ENCODE data around the gene LRRC75A. TPM values are rescaled to one million over a fixed set of nuclear protein-coding genes. Genes with fewer than 3 reads are reported as not detected.

The LRRC75A gene
- total and polyA plus RNA-seq, 7 donors = 0.20 to 0.69 (median 0.30) TPM

DNA sequence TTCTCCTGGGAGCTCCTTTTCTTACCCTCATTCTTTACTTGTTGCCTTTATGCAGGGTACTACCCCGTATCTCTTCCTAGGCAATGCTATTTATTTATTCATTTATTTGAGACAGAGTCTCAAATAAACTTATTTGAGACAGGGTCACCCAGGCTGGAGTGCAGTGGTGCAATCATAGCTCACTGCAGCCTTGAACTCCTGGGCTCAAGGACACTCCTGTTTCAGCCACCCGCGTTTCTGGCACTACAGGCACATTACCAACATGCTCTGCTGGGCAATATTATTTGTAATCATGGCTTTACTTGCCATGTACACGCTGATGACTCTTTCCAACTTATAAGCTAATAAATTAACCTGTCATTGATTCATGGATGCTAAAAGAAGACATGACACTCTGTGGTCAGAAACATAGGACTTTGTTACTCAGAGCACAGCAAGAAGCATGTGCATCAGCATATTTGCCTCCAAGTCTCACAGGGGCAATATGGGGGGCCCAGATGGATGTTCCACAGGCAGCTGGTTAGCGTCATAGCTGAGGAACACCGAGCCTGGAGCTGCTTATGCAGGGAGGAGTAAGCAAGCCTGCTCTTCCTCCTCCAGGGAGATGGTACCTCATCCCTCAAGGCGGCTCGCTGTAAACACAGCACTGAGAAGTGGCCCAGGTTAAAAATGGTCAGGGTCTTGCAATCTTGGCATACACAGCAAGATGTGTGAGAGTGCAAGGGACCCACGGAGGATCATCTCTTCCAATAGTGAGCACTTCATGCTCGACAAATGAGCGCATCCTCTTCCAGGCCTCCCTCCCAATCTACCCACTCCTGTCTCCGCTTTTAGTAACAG, 4.2 kb upstream of the LRRC75A start:
- no peak for ATAC-seq
- WGBS, 3 donors = 75 to 77% (median 75%) methylated on average over 12 of the region's 12 CpGs

GRCh38 chr17:16495561-16495960, 3.6 kb upstream of the LRRC75A start:
- no peak for DNase-seq
- Histone ChIP-seq H3K27me3 (ENCODE audit: insufficient read depth in 3 of 3, low read length in 2 of 3) (peaks cover 0 to 16% (median 0%) of the 10 kb centered on the region in 3 donors), H3K9me3 (no peaks in the 10 kb centered on the region), H3K4me1 (peaks cover 4% of the 10 kb centered on the region), H3K4me3 (no peak overlapping the region), H3K36me3 (ENCODE audit: insufficient read depth in 1 of 2, low read depth in 1 of 2) (no peaks in the 10 kb centered on the region), H3K27ac (no peak overlapping the region)
- no peak for ATAC-seq
- TF ChIP-seq CTCF (IDR thresholded peaks at IDR 0.05) = no peak
- WGBS, 3 donors = 75 to 80% (median 79%) methylated on average over 4 of the region's 4 CpGs
- intact Hi-C loops (cut with DNase I) = no loop called here

More for the DNA sequence above, 4.2 kb upstream of the LRRC75A start:
- TF ChIP-seq CTCF (IDR thresholded peaks at IDR 0.05) = no peak
- Histone ChIP-seq H3K4me1 (peaks cover 3% of the 10 kb centered on the region), H3K9me3 (no peaks in the 10 kb centered on the region), H3K4me3 (no peak overlapping the region), H3K27me3 (ENCODE audit: insufficient read depth in 3 of 3, low read length in 2 of 3) (peaks cover 0 to 13% (median 0%) of the 10 kb centered on the region in 3 donors), H3K27ac (no peak overlapping the region), H3K36me3 (ENCODE audit: insufficient read depth in 1 of 2, low read depth in 1 of 2) (no peaks in the 10 kb centered on the region)
- intact Hi-C loops (cut with DNase I) = no loop called here
- no peak for DNase-seq

DNA sequence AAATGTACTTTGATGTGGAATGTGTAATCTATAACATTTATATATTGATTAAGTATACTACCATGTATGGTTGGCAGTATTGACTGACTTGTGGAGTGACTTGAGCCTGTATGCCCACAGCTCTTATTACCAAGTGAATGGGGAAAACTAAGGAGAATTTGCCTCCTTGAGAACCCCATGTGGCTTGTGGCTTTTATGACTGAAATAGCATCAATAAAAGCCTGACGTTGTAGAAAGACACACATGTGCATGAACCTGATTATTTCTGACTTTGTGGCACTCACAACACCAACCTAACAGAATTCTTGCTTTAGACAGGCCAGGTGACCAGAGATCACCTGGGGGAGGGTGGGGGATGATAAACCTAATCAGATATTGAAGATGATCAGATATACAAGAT, 2.1 kb upstream of the LRRC75A start:
- Histone ChIP-seq H3K36me3 (ENCODE audit: insufficient read depth in 1 of 2, low read depth in 1 of 2) (no peaks in the 10 kb centered on the region), H3K27me3 (ENCODE audit: insufficient read depth in 3 of 3, low read length in 2 of 3) (peaks cover 0 to 16% (median 0%) of the 10 kb centered on the region in 3 donors), H3K4me3 (no peak overlapping the region), H3K4me1 (peaks cover 4% of the 10 kb centered on the region), H3K27ac (no peak overlapping the region), H3K9me3 (no peaks in the 10 kb centered on the region)
- 32 to 68% (median 50%) methylated on average over 1 of the region's 1 CpG for WGBS, 3 donors
- DNase-seq (no peak), ATAC-seq (no peak)
- intact Hi-C loops (cut with DNase I) = no loop called here
- TF ChIP-seq CTCF (IDR thresholded peaks at IDR 0.05) = no peak

DNA sequence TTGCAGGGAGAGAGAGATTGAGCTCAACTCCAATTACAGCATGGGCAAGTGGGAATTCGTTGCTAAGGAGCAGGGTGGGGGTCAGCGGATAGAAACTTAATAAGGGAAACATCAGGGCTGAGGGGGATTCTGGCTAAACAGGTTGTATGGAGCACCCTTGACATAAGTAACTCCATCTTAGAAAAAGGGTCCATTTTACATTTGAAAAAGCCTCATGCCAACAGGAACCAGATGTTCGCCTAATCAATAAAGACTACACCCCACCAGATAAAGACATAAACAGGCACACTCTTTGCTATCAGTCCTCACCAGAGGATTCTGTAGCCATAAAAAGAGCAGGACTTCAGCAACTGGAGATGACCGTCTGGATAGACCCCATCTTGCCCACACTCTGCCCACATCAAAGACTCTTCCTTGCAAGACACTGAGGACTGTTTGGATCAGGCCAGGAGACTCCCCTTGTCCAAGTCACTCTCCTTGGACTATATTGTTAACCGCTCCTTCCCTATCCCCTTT, 1.6 kb upstream of the LRRC75A start:
- Histone ChIP-seq H3K9me3 (no peaks in the 10 kb centered on the region), H3K27ac (no peak overlapping the region), H3K4me3 (no peak overlapping the region), H3K36me3 (ENCODE audit: insufficient read depth in 1 of 2, low read depth in 1 of 2) (no peaks in the 10 kb centered on the region), H3K4me1 (peaks cover 4% of the 10 kb centered on the region), H3K27me3 (ENCODE audit: insufficient read depth in 3 of 3, low read length in 2 of 3) (peaks cover 0 to 16% (median 0%) of the 10 kb centered on the region in 3 donors)
- intact Hi-C loops (cut with DNase I) = no loop called here
- ATAC-seq (no peak), DNase-seq (no peak)
- TF ChIP-seq CTCF (IDR thresholded peaks at IDR 0.05) = no peak
- 85 to 88% (median 88%) methylated on average over 5 of the region's 5 CpGs for WGBS, 3 donors

Data from psoas muscle (tissue), 8 donors.